H9 (cell line): Measurements from ENCODE around the gene RERE. TPM values are rescaled to one million over a fixed set of nuclear protein-coding genes. Genes with fewer than 3 reads are reported as not detected.

Source experiments
- DNase-seq: peaks from one replicate; pipeline ENCODE4 v3.0.0-alpha.2; 2017
- H2AFZ ChIP-seq: one replicate; pipeline ENCODE4 v1.6.1; 2013; ENCODE audit warnings: mild to moderate bottlenecking, low read length, control low read depth, moderate library complexity
- H2AK5ac ChIP-seq: 2 replicates; pipeline ENCODE4 v1.6.1; 2013; ENCODE audit warnings: low read length, control low read depth, mixed read lengths; ENCODE audit not compliant: insufficient read length
- H2BK120ac ChIP-seq: one replicate; pipeline ENCODE4 v1.6.1; 2013; ENCODE audit warnings: low read depth, mild to moderate bottlenecking, low read length, control low read depth, inconsistent platforms; ENCODE audit not compliant: poor library complexity, severe bottlenecking
- H2BK12ac ChIP-seq: 2 replicates; pipeline ENCODE4 v1.6.1; 2013; ENCODE audit warnings: low read length, control low read depth, mixed read lengths, low read depth; ENCODE audit not compliant: insufficient read length
- H2BK15ac ChIP-seq: 2 replicates; pipeline ENCODE4 v1.6.1; 2013; ENCODE audit warnings: low read depth, low read length, control low read depth
- H2BK20ac ChIP-seq: one replicate; pipeline ENCODE4 v1.6.1; 2013; ENCODE audit warnings: low read depth, mild to moderate bottlenecking, low read length, control low read depth, inconsistent platforms; ENCODE audit not compliant: poor library complexity, severe bottlenecking
- H2BK5ac ChIP-seq: 2 replicates; pipeline ENCODE4 v1.6.1; 2013; ENCODE audit warnings: low read length, control low read depth, mixed read lengths; ENCODE audit not compliant: insufficient read length
- H3K14ac ChIP-seq: 2 replicates; pipeline ENCODE4 v1.6.1; 2013; ENCODE audit warnings: low read length, control low read depth; ENCODE audit not compliant: insufficient read depth
- H3K18ac ChIP-seq: 2 replicates; pipeline ENCODE4 v1.6.1; 2013; ENCODE audit warnings: low read depth, mild to moderate bottlenecking, mixed read lengths, low read length, control low read depth; ENCODE audit not compliant: insufficient read length
- H3K23ac ChIP-seq: 2 replicates; pipeline ENCODE4 v1.6.1; 2013; ENCODE audit warnings: low read length, control low read depth, mixed read lengths, low read depth; ENCODE audit not compliant: insufficient read length
- H3K23me2 ChIP-seq: 2 replicates; pipeline ENCODE4 v1.6.1; 2013; ENCODE audit warnings: low read depth, mild to moderate bottlenecking, mixed read lengths, low read length, control low read depth; ENCODE audit not compliant: insufficient read length, poor library complexity, severe bottlenecking
- H3K27ac ChIP-seq: 2 replicates; pipeline ENCODE4 v1.5.1; 2013; ENCODE audit warnings: low read length, control low read depth, mixed read lengths, low read depth; ENCODE audit not compliant: insufficient read length
- H3K27me3 ChIP-seq: 2 replicates; pipeline ENCODE4 v1.6.1; 2013; ENCODE audit warnings: low read length, control low read depth, inconsistent platforms; ENCODE audit not compliant: insufficient read depth
- H3K4ac ChIP-seq: 2 replicates; pipeline ENCODE4 v1.6.1; 2013; ENCODE audit warnings: low read depth, mild to moderate bottlenecking, control low read depth, inconsistent platforms, low read length, moderate library complexity
- H3K4me1 ChIP-seq: 2 replicates; pipeline ENCODE4 v1.6.1; 2013; ENCODE audit warnings: low read length, control low read depth, inconsistent platforms; ENCODE audit not compliant: insufficient read depth
- H3K4me2 ChIP-seq: 2 replicates; pipeline ENCODE4 v1.6.1; 2013; ENCODE audit warnings: low read length, control low read depth, mixed read lengths; ENCODE audit not compliant: insufficient read length, insufficient read depth
- H3K56ac ChIP-seq: 2 replicates; pipeline ENCODE4 v1.6.1; 2013; ENCODE audit warnings: low read depth, mild to moderate bottlenecking, mixed read lengths, low read length, control low read depth; ENCODE audit not compliant: insufficient read length
- H3K79me1 ChIP-seq: 2 replicates; pipeline ENCODE4 v1.6.1; 2013; ENCODE audit warnings: low read depth, mild to moderate bottlenecking, moderate library complexity, low read length, control low read depth, inconsistent platforms; ENCODE audit not compliant: insufficient read depth, poor library complexity, severe bottlenecking
- H3K79me2 ChIP-seq: 2 replicates; pipeline ENCODE4 v1.6.1; 2013; ENCODE audit warnings: low read length, control low read depth, inconsistent platforms; ENCODE audit not compliant: insufficient read depth
- H3K9ac ChIP-seq: 2 replicates; pipeline ENCODE4 v1.6.1; 2013; ENCODE audit warnings: low read length, control low read depth, mixed read lengths; ENCODE audit not compliant: insufficient read length; ENCODE audit errors: extremely low read depth
- H3K9me3 ChIP-seq: one replicate; pipeline ENCODE4 v1.6.1; 2013; ENCODE audit warnings: low read depth, low read length, inconsistent platforms; ENCODE audit not compliant: control insufficient read depth
- H3T11ph ChIP-seq: one replicate; pipeline ENCODE4 v1.6.1; 2013; ENCODE audit warnings: mild to moderate bottlenecking, low read length, control low read depth, inconsistent platforms
- H4K20me1 ChIP-seq: one replicate; pipeline ENCODE4 v1.6.1; 2013; ENCODE audit not compliant: control insufficient read depth, insufficient read length, insufficient read depth
- H4K5ac ChIP-seq: 2 replicates; pipeline ENCODE4 v1.6.1; 2013; ENCODE audit warnings: low read depth, mild to moderate bottlenecking, mixed read lengths, low read length, control low read depth; ENCODE audit not compliant: insufficient read length
- H4K8ac ChIP-seq: replicated peaks from 2 replicates; pipeline ENCODE4 v1.6.1; 2013; ENCODE audit warnings: low read length, control low read depth, mixed read lengths, low read depth; ENCODE audit not compliant: insufficient read length
- H4K91ac ChIP-seq: 2 replicates; pipeline ENCODE4 v1.6.1; 2013; ENCODE audit warnings: low read depth, mild to moderate bottlenecking, moderate library complexity, mixed read lengths, low read length, control low read depth; ENCODE audit not compliant: insufficient read length
- H3K27ac Mint-ChIP-seq, 3 experiments: 2 replicates in 2 of 3; 3 replicates in 1 of 3; pipeline ENCODE4 v1.8.0; 2020 to 2021; ENCODE audit warnings: mixed read lengths in 3 of 3, mild to moderate bottlenecking in 1 of 3, moderate library complexity in 1 of 3
- H3K27me3 Mint-ChIP-seq: 2 replicates; pipeline ENCODE4 v1.8.0; 2021; ENCODE audit warnings: low read depth, mild to moderate bottlenecking, moderate library complexity, mixed read lengths
- H3K36me3 Mint-ChIP-seq, 3 experiments: 2 replicates in 2 of 3; 3 replicates in 1 of 3; pipeline ENCODE4 v1.8.0; 2020 to 2021; ENCODE audit warnings: low read depth in 3 of 3, mixed read lengths in 3 of 3; ENCODE audit not compliant: insufficient read depth in 1 of 3
- H3K4me1 Mint-ChIP-seq, 2 experiments: 2 replicates each; pipeline ENCODE4 v1.8.0; 2020; ENCODE audit warnings: mixed read lengths in 2 of 2
- H3K4me3 Mint-ChIP-seq, 2 experiments: 2 replicates in 1 of 2; 3 replicates in 1 of 2; pipeline ENCODE4 v1.8.0; 2020 to 2021; ENCODE audit warnings: mild to moderate bottlenecking in 2 of 2, mixed read lengths in 2 of 2, moderate library complexity in 1 of 2
- H3K9me3 Mint-ChIP-seq, 2 experiments: 2 replicates in 1 of 2; 3 replicates in 1 of 2; pipeline ENCODE4 v1.8.0; 2020; ENCODE audit warnings: mild to moderate bottlenecking in 2 of 2, mixed read lengths in 2 of 2, moderate library complexity in 1 of 2
- CTCF ChIP-seq: fragments of 200-600 bp; sonication (generic); conservative IDR thresholded peaks from 3 replicates; pipeline ENCODE4 v1.8.0; 2021; ENCODE audit warnings: antibody characterized with exemption, mild to moderate bottlenecking
- WGBS: extraction: QIAGEN DNeasy Blood & Tissue Kit; methylation state at CpG from one replicate; pipeline ENCODE4 v1.1.7; 2013; ENCODE audit warnings: missing lambda C conversion rate, low lambda C conversion rate, mixed read lengths; ENCODE audit not compliant: insufficient read length; ENCODE audit errors: extremely low coverage; 5-methylcytosine and 5-hydroxymethylcytosine counted together
- total RNA-seq: library from RNA; stranded (reverse); gene quantifications from 2 replicates; pipeline ENCODE4 v1.2.1, GENCODE V29; 2021

Gene RERE
- total RNA-seq, 1 experiment from 2014 or later = 103 TPM

- peaks cover 8% of the 10 kb centered on the region for H3K79me1 ChIP-seq
- H2BK5ac ChIP-seq = no peak overlapping the region
- no peak overlapping the region for H2AK5ac ChIP-seq
- H3K23ac ChIP-seq = no peak overlapping the region
- no peak overlapping the region for H2BK120ac ChIP-seq
- no peak overlapping the region for H4K8ac ChIP-seq
- Mint-ChIP-seq H3K27ac (peak overlapping the region in 1 of 3 experiments; percentile 14; a peak in 1 of 7 replicates), H3K36me3 (peaks cover 8 to 16% (median 13%) of the 10 kb centered on the region in 3 experiments; a peak in 6 of 7 replicates), H3K27me3 (no peaks in the 10 kb centered on the region), H3K9me3 (peaks cover 3 to 6% of the 10 kb centered on the region in 2 experiments; a peak in 3 of 5 replicates), H3K4me1 (peaks cover 2 to 3% of the 10 kb centered on the region in 2 experiments; a peak in 2 of 4 replicates), H3K4me3 (no peak overlapping the region)
- H3K79me2 ChIP-seq = no peaks in the 10 kb centered on the region
- H2AFZ ChIP-seq = no peak overlapping the region
- H4K5ac ChIP-seq = no peak overlapping the region
- no peak overlapping the region for H3K27ac ChIP-seq
- no peak overlapping the region for H3T11ph ChIP-seq
- H3K9me3 ChIP-seq = peaks cover 3% of the 10 kb centered on the region
- H2BK20ac ChIP-seq = no peak overlapping the region
- no peak overlapping the region for H3K9ac ChIP-seq
- no peak for DNase-seq
- H3K4ac ChIP-seq = no peak overlapping the region
- H4K91ac ChIP-seq = no peak overlapping the region
- H2BK12ac ChIP-seq = no peak overlapping the region
- no peak for TF ChIP-seq CTCF
- no peaks in the 10 kb centered on the region for H4K20me1 ChIP-seq
- H3K4me2 ChIP-seq = no peak overlapping the region
- no peaks in the 10 kb centered on the region for H3K4me1 ChIP-seq
- no CpG with 5 or more reads among the region's 6 CpGs for WGBS
- no peak overlapping the region for H2BK15ac ChIP-seq
- H3K18ac ChIP-seq = no peak overlapping the region
- H3K14ac ChIP-seq = no peak overlapping the region
- no peaks in the 10 kb centered on the region for H3K27me3 ChIP-seq
- H3K23me2 ChIP-seq = no peaks in the 10 kb centered on the region
- no peak overlapping the region for H3K56ac ChIP-seq
These were observed 72.1 kb downstream of the RERE start for GRCh38 chr1:8745346-8745745.
